Activated naive CD8-positive, alpha-beta T cell treated with anti-CD3 and anti-CD28 coated beads, Interleukin-2, amount 10 ng/mL, durations not matched to agents 7 days and 5 days (primary cell): ENCODE data around the gene RTEL1. TPM values are rescaled to one million over a fixed set of nuclear protein-coding genes. Genes with fewer than 3 reads are reported as not detected.

ENCODE experiments used
- ATAC-seq: fragments of 150-1000 bp; cut with Tn5 transposase; one replicate; pipeline ENCODE4 v1.10.0; 2021; ENCODE audit warnings: low read depth, moderate library complexity
- POLR2A ChIA-PET: fragments of 350-600 bp; sonication (Branson Sonifier 250); formaldehyde crosslinking; loops from one replicate; lab custom pipeline; 2021; ENCODE audit warnings: antibody characterized with exemption; lab: Charles Lee
- DNase-seq: peaks from one replicate; pipeline ENCODE4 v3.0.0; 2021
- H3K27ac Mint-ChIP-seq: one replicate; pipeline ENCODE4 v1.8.0; 2022; ENCODE audit warnings: mild to moderate bottlenecking, mixed read lengths
- H3K27me3 Mint-ChIP-seq: one replicate; pipeline ENCODE4 v1.8.0; 2022; ENCODE audit warnings: mild to moderate bottlenecking, moderate library complexity, mixed read lengths
- H3K36me3 Mint-ChIP-seq: one replicate; pipeline ENCODE4 v1.8.0; 2021; ENCODE audit warnings: mild to moderate bottlenecking, mixed read lengths
- H3K4me1 Mint-ChIP-seq: one replicate; pipeline ENCODE4 v1.8.0; 2021; ENCODE audit warnings: mixed read lengths
- H3K4me3 Mint-ChIP-seq: one replicate; pipeline ENCODE4 v1.8.0; 2022; ENCODE audit warnings: mild to moderate bottlenecking, moderate library complexity, mixed read lengths
- H3K9me3 Mint-ChIP-seq: one replicate; pipeline ENCODE4 v1.8.0; 2021; ENCODE audit warnings: mixed read lengths
- total RNA-seq, 2 experiments: library from RNA; stranded (reverse); gene quantifications; one replicate each; pipeline ENCODE4 v1.2.3, GENCODE V29; 2021

The RTEL1 gene
- total RNA-seq, 2 experiments from 2014 or later = 41.3 to 41.5 TPM

DNA sequence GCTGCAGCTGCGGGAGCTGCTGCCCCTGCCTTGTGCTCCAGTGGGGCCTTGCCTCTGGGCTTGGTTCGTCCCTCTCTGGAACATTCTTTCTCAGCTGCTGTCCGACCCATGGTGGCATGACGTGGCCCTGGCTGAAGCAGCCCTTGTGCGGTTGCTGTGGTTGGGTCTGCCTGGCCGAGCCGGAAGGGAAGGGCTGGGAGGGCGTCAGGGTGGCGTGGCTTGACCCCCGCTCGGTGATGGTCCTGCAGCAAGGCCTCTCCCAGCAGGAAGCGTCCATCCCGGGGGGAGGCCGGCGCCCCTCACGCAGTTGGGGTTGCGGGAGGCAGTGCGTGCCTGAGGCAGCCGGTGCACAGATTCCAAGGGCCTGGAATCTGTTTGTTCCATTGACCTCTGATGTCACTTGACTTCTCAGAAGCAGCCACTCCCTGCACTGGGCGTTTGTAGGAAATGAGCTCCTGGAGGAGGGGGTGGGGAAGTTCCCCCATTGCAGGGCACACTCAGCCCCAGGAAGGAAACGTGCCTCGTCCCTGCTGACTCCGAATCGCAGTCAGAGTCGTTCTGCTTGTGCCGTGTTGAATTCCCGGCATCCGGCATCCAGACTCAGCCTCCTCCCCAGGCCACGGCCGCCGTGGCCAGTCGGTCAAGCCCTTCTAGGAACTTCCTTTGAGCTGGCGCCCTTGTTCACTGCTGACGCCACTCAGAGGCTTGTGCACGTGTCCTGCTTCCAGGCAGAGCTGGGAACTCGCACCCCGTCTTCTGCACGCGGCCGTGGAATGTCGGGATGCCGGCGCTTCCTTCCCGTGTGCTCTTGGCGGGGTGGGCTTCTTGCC is 28.6 kb downstream of the RTEL1 start:
- H3K9me3 Mint-ChIP-seq = no peaks in the 10 kb centered on the region
- H3K27ac Mint-ChIP-seq = no peak overlapping the region
- no peaks in the 10 kb centered on the region for H3K4me1 Mint-ChIP-seq
- ATAC-seq (no peak), DNase-seq (no peak)
- H3K4me3 Mint-ChIP-seq = no peak overlapping the region
- POLR2A ChIA-PET = interaction anchor here (0.5 to 0.6 kb wide), 4 partner anchors 60 to 160 kb away, joined by 3 to 6 read pairs (median 3); partner anchors contain the start of gene GMEB2
- H3K36me3 Mint-ChIP-seq = peaks cover 2% of the 10 kb centered on the region
- H3K27me3 Mint-ChIP-seq = no peaks in the 10 kb centered on the region

DNA sequence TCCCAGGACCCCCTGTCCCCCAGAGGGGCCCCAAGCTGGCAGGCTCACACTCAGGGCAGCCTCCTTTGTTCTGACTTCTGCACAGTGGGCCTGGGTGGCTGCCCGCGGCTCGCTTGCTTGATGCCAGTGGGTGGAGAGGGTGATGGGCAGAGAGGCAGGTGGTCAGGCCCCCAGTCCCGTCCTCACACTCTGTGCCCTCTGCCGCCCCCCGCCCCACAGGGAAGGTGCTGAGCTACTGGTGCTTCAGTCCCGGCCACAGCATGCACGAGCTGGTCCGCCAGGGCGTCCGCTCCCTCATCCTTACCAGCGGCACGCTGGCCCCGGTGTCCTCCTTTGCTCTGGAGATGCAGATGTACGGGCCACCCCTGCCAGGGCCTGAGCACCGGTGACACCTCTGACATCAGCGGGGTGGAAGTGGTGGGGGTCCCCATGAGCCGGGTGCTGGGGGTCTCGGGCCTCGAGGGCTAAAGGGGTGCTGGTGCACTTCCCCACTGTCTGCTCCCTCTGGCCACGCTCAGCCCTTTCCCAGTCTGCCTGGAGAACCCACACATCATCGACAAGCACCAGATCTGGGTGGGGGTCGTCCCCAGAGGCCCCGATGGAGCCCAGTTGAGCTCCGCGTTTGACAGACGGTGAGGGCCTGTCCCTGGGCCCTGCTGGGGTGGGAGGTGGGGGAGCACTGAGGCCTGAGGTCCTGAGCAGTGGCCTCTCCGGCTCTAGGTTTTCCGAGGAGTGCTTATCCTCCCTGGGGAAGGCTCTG is 29.5 kb downstream of the RTEL1 start:
- no peaks in the 10 kb centered on the region for H3K9me3 Mint-ChIP-seq
- no peak for ATAC-seq
- no peaks in the 10 kb centered on the region for H3K27me3 Mint-ChIP-seq
- no peak for DNase-seq
- POLR2A ChIA-PET = interaction anchor here (0.6 kb wide), 1 partner anchor 161 kb away, joined by 3 read pairs; no protein-coding TSS in a partner anchor
- no peak overlapping the region for H3K4me3 Mint-ChIP-seq
- no peak overlapping the region for H3K27ac Mint-ChIP-seq
- H3K36me3 Mint-ChIP-seq = peaks cover 2% of the 10 kb centered on the region
- H3K4me1 Mint-ChIP-seq = no peaks in the 10 kb centered on the region

DNA sequence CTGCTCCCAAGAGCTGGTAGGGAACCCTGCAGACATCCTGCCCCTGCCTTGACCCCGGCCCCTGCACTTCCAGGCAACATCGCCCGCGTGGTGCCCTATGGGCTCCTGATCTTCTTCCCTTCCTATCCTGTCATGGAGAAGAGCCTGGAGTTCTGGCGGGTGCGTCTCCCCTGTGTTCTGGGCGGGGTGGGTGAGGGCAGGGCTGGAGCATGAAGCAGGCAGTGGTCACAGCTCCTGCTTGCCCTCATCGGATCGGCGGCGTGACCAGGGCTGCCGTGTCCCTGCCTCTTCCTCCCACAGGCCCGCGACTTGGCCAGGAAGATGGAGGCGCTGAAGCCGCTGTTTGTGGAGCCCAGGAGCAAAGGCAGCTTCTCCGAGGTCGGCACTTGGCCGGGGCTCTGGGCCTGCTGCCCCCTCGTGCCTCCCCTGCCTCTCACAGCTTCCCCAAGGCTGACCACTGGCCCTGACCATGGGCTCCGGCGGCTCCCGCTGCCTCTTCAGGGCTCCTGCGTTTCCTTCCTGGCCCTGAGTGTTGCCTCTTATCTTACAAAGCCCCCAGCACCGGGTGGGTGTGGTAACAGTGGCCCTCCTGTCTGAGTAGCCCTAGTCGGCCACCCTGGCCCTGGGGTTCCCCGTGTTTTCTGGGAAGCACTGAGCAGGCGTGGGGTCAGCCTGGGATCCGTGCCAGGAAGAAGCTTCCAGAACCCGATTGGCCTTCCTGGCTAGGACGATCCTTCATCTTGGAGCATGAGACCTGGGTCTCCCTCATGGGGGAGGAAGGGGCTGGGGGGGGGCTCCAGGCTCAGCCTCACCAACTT is 30.3 kb downstream of the RTEL1 start:
- Mint-ChIP-seq H3K4me3 (no peak overlapping the region), H3K27me3 (no peaks in the 10 kb centered on the region), H3K4me1 (no peaks in the 10 kb centered on the region), H3K36me3 (peaks cover 2% of the 10 kb centered on the region), H3K27ac (no peak overlapping the region), H3K9me3 (no peaks in the 10 kb centered on the region)
- POLR2A ChIA-PET = no interaction called here
- DNase-seq (no peak), ATAC-seq (no peak)

DNA sequence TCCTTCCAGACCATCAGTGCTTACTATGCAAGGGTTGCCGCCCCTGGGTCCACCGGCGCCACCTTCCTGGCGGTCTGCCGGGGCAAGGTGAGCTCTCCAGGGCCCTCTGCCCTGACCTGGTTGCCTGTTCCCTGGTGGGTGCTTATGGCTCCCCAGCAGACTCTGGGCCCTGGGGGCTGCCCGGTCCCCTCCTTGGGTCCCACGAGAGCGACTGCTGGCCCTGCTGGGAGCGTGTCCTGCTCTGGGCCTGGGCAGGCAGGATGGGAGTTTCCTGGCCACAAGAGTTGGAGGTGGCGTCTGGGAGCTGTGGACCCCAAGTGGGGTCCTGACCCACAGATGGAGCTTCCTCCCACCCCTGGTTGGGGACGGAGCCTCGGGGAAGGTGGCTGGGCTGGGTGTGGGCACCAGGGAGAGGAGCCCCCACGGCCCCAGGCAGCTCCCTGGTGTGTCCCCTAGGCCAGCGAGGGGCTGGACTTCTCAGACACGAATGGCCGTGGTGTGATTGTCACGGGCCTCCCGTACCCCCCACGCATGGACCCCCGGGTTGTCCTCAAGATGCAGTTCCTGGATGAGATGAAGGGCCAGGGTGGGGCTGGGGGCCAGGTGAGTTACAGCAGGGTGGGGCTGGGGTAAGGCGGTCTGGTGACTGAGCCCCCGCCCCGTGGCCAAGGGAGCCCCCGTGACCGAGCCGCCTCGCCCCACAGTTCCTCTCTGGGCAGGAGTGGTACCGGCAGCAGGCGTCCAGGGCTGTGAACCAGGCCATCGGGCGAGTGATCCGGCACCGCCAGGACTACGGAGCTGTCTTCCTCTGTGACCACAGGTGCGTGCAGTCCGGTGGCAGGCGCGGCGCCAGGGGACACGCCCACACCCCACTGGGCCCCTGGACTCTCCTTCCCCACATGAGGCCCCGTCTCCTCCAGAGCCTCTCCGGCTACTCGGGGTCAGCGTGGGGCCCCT is 31.2 kb downstream of the RTEL1 start:
- Mint-ChIP-seq H3K27me3 (no peaks in the 10 kb centered on the region), H3K27ac (no peak overlapping the region), H3K4me3 (no peak overlapping the region), H3K9me3 (no peaks in the 10 kb centered on the region), H3K36me3 (peaks cover 5% of the 10 kb centered on the region), H3K4me1 (peaks cover 2% of the 10 kb centered on the region)
- POLR2A ChIA-PET = no interaction called here
- ATAC-seq (no peak), DNase-seq (no peak)

DNA sequence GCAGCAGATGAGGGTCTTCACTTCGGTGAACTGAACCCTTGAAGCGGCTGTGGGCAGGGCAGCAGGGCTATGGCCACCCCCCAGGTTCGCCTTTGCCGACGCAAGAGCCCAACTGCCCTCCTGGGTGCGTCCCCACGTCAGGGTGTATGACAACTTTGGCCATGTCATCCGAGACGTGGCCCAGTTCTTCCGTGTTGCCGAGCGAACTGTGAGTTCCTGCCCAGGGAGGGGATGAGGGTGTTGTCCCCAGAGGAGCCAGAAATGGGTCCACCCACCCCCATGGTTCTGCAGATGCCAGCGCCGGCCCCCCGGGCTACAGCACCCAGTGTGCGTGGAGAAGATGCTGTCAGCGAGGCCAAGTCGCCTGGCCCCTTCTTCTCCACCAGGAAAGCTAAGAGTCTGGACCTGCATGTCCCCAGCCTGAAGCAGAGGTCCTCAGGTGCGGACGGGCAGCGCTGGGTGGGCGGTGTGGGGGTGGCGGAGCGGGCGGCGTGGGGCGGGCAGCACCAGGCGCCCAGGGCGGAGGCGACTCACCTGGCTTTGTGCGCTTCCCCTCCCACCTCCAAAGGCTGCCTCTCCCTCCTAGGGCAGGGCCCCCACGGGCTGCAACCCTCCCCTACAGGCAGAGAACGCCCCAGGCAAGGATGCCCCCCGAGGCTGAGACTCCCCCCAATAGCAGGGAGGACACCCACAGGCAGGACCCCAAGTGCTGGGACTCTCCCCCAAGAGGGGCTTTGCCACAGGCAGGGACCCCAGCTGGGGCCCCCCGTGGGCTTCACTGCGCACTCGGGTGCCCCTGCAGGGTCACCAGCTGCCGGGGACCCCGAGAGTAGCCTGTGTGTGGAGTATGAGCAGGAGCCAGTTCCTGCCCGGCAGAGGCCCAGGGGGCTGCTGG is 32.1 kb downstream of the RTEL1 start:
- H3K4me3 Mint-ChIP-seq = no peak overlapping the region
- H3K27ac Mint-ChIP-seq = no peak overlapping the region
- no peak for ATAC-seq
- peaks cover 2% of the 10 kb centered on the region for H3K4me1 Mint-ChIP-seq
- H3K27me3 Mint-ChIP-seq = no peaks in the 10 kb centered on the region
- H3K9me3 Mint-ChIP-seq = no peaks in the 10 kb centered on the region
- peaks cover 5% of the 10 kb centered on the region for H3K36me3 Mint-ChIP-seq
- POLR2A ChIA-PET = no interaction called here
- no peak for DNase-seq

- POLR2A ChIA-PET = no interaction called here
- H3K27ac Mint-ChIP-seq = no peak overlapping the region
- no peaks in the 10 kb centered on the region for H3K27me3 Mint-ChIP-seq
- ATAC-seq (no peak), DNase-seq (no peak)
- no peaks in the 10 kb centered on the region for H3K9me3 Mint-ChIP-seq
- no peak overlapping the region for H3K4me3 Mint-ChIP-seq
- peaks cover 3% of the 10 kb centered on the region for H3K4me1 Mint-ChIP-seq
- peaks cover 6% of the 10 kb centered on the region for H3K36me3 Mint-ChIP-seq
Measured at GRCh38 chr20:63690898-63691710, 33.0 kb downstream of the RTEL1 start.

DNA sequence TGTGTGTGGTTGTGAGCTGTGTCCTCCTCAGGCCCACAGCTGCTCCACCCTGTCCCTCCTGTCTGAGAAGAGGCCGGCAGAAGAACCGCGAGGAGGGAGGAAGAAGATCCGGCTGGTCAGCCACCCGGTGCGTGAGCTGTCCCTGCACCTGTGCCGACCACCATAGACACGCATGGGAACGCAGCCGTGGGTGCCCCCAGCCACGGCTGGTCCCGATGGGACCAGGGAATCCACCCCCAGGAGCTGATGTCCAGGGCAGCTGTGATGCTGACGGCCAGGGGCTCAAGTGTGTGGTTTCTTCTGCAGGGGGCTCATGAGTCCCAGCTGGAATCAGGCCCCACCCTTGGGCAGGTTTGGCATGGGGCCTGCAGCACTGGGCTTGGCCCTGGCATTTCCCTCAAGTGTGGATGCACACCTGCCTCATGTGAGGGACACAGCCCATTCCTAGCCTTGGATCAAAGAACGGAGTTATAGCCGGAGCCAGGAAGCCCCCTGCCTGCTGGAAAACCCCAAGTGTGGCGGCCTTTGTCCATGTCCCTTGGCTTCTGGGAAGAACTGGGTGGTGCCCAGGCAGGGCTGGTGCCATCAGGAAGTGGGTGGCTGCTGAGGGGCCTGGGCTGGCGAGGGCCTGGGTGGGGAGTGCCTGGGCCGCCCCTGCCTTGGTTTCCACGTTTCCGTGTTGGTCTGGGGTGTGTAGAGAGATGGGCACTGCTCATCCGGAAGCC is 33.8 kb downstream of the RTEL1 start:
- POLR2A ChIA-PET = no interaction called here
- no peaks in the 10 kb centered on the region for H3K9me3 Mint-ChIP-seq
- H3K27ac Mint-ChIP-seq = no peak overlapping the region
- H3K27me3 Mint-ChIP-seq = no peaks in the 10 kb centered on the region
- no peak for ATAC-seq
- H3K4me1 Mint-ChIP-seq = peaks cover 5% of the 10 kb centered on the region
- no peak for DNase-seq
- H3K4me3 Mint-ChIP-seq = no peak overlapping the region
- peaks cover 7% of the 10 kb centered on the region for H3K36me3 Mint-ChIP-seq

DNA sequence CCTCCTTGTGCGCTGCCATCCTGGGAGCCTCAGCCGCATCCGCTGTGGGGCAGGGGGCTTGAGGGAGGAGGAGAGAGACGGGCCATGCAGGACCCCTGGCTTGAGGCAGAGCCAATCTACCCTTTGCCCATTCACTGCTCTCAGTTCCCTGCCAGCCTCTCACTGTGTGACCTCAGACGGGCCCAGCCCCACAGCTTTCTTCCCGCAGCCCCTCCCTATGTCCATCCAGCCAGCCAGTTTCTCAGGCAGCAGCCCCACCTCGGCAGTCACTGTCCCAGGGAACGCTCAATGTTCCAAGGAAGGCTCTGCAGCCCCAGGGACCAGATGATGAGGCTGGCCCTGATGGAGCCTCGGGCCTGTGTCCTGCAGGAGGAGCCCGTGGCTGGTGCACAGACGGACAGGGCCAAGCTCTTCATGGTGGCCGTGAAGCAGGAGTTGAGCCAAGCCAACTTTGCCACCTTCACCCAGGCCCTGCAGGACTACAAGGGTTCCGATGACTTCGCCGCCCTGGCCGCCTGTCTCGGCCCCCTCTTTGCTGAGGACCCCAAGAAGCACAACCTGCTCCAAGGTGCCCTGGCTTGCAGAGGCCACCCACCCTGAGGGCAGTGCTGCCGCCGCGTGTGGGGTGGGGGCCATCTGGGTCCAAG is 34.4 kb downstream of the RTEL1 start:
- POLR2A ChIA-PET = no interaction called here
- ATAC-seq (no peak), DNase-seq (no peak)
- Mint-ChIP-seq H3K27me3 (no peaks in the 10 kb centered on the region), H3K36me3 (peaks cover 7% of the 10 kb centered on the region), H3K4me1 (peaks cover 5% of the 10 kb centered on the region), H3K9me3 (no peaks in the 10 kb centered on the region), H3K27ac (no peak overlapping the region), H3K4me3 (no peak overlapping the region)

- Mint-ChIP-seq H3K4me1 (peaks cover 5% of the 10 kb centered on the region), H3K9me3 (no peaks in the 10 kb centered on the region), H3K36me3 (peaks cover 7% of the 10 kb centered on the region), H3K27me3 (no peaks in the 10 kb centered on the region), H3K27ac (no peak overlapping the region), H3K4me3 (no peak overlapping the region)
- POLR2A ChIA-PET = no interaction called here
- ATAC-seq = no peak
- DNase-seq = no peak
Measured at GRCh38 chr20:63693083-63693732, 35.1 kb downstream of the RTEL1 start.
